Activated CD4-positive, alpha-beta T cell treated with anti-CD3 and anti-CD28 coated beads for 36 hours (primary cell): ENCODE data around the gene GLCE. TPM values are rescaled to one million over a fixed set of nuclear protein-coding genes. Genes with fewer than 3 reads are reported as not detected.

ENCODE experiments used
- ATAC-seq: fragments of 200-7000 bp; cut with Tn5 transposase; one replicate; pipeline ENCODE4 v1.10.0; 2021; ENCODE audit warnings: mild to moderate bottlenecking, moderate library complexity
- CTCF ChIA-PET: fragments of 350-600 bp; sonication (Branson Sonifier 250); formaldehyde crosslinking; loops from one replicate; lab custom pipeline; 2021; ENCODE audit warnings: antibody characterized with exemption; lab: Charles Lee
- POLR2A ChIA-PET: fragments of 350-600 bp; sonication (Branson Sonifier 250); formaldehyde crosslinking; loops from one replicate; lab custom pipeline; 2021; ENCODE audit warnings: antibody characterized with exemption, inconsistent platforms; lab: Charles Lee
- DNase-seq: peaks from one replicate; pipeline ENCODE4 v3.0.0-alpha.2; 2020
- H3K27ac Mint-ChIP-seq: one replicate; pipeline ENCODE4 v1.8.0; 2021; ENCODE audit warnings: mixed read lengths
- H3K27me3 Mint-ChIP-seq: one replicate; pipeline ENCODE4 v1.8.0; 2021; ENCODE audit warnings: mixed read lengths
- H3K36me3 Mint-ChIP-seq: one replicate; pipeline ENCODE4 v1.8.0; 2021; ENCODE audit warnings: low read depth, mixed read lengths
- H3K4me1 Mint-ChIP-seq: one replicate; pipeline ENCODE4 v1.8.0; 2021; ENCODE audit warnings: mixed read lengths
- H3K4me3 Mint-ChIP-seq: one replicate; pipeline ENCODE4 v1.8.0; 2021; ENCODE audit warnings: mild to moderate bottlenecking, moderate library complexity, mixed read lengths
- H3K9me3 Mint-ChIP-seq: one replicate; pipeline ENCODE4 v1.8.0; 2021; ENCODE audit warnings: low read depth, mixed read lengths
- intact Hi-C, 2 experiments: fragments of 100-400 bp; cut with DNase I in 1 of 2; cut with micrococcal nuclease in 1 of 2; formaldehyde crosslinking; loops; one replicate each; pipeline versions ENCODE4 v1.14.2 to v1.15.1; 2022 to 2024; cut with DNase I, micrococcal nuclease
- total RNA-seq, 2 experiments: library from RNA; stranded (reverse); gene quantifications; one replicate each; pipeline ENCODE4 v1.2.3, GENCODE V29; 2021

Gene GLCE
- total RNA-seq, 2 experiments from 2014 or later = 3.6 to 4.2 TPM

DNA sequence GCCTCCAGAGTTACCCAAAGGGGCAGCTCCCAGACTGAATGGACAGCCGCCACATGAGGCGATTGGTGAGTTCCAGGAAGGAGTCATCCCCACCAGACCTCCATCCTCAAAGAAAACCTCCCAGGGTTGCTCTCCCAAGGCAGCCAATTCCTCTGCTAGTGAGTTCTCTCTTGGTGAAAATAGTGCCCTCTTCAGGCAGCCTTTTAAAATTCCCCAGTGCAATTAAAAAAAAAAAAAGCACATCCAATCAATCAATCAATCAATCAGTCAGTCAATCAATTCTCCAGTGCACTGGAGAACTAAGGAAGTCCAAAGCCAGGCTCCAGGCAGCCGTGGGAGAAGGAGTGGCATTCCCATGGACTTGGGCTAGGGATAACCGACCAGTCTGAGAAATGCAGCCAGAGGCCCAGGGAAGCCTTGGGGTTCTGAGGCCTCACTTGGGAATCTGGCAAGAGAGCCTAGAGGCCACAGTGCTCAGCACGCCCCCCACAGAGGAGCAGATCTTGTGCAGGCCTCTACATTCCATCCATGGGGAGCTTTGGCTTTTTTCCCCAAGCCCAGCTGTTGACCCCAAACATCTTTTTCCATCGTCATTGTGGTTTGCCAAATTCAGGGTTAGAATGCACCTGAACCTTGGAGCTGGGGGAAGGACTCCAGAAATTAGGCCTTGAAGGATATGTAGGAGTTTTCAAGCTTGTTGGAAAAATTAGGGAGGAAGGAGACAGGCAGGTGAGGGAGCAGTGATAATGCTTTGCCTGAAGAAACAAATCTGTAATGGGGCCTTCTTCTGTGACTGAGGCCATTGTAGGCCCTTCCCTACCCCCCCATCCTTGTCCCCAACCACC is 143.1 kb downstream of the GLCE start:
- Mint-ChIP-seq H3K27ac (no peak overlapping the region), H3K27me3 (peaks cover 37% of the 10 kb centered on the region), H3K4me3 (no peak overlapping the region), H3K4me1 (peaks cover 3% of the 10 kb centered on the region), H3K36me3 (no peaks in the 10 kb centered on the region), H3K9me3 (no peaks in the 10 kb centered on the region)
- POLR2A ChIA-PET = no interaction called here
- ATAC-seq (no peak), DNase-seq (no peak)
- CTCF ChIA-PET = interaction anchor here (0.8 to 1.1 kb wide), 2 partner anchors 10 to 175 kb away, joined by 3 read pairs; no protein-coding TSS in a partner anchor
- intact Hi-C loops = no loop called here

DNA sequence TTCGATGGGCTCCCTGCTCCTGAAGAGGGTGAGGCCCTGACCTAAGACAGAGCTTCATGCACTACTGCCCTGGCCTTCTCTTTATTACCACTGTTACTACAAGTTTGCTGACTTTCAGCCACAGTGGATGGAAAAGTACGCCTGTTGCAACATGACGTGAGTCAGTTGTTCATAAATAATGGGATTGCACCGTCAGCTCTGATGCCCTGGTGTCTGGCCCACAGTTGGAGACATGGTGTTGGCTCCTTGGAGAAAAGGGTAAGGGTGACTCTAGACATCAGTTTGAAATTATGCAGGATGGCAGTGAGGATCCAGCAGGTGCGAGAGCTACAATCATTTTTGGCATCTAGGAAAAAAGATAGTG is 143.7 kb downstream of the GLCE start:
- H3K4me1 Mint-ChIP-seq = peaks cover 3% of the 10 kb centered on the region
- peaks cover 42% of the 10 kb centered on the region for H3K27me3 Mint-ChIP-seq
- no peak for DNase-seq
- no peaks in the 10 kb centered on the region for H3K9me3 Mint-ChIP-seq
- H3K36me3 Mint-ChIP-seq = no peaks in the 10 kb centered on the region
- H3K27ac Mint-ChIP-seq = no peak overlapping the region
- intact Hi-C loops = no loop called here
- ChIA-PET CTCF (interaction anchor here (1.1 kb wide), 1 partner anchor 10 kb away, joined by 3 read pairs; no protein-coding TSS in a partner anchor), POLR2A (no interaction called here)
- H3K4me3 Mint-ChIP-seq = no peak overlapping the region
- no peak for ATAC-seq

DNA sequence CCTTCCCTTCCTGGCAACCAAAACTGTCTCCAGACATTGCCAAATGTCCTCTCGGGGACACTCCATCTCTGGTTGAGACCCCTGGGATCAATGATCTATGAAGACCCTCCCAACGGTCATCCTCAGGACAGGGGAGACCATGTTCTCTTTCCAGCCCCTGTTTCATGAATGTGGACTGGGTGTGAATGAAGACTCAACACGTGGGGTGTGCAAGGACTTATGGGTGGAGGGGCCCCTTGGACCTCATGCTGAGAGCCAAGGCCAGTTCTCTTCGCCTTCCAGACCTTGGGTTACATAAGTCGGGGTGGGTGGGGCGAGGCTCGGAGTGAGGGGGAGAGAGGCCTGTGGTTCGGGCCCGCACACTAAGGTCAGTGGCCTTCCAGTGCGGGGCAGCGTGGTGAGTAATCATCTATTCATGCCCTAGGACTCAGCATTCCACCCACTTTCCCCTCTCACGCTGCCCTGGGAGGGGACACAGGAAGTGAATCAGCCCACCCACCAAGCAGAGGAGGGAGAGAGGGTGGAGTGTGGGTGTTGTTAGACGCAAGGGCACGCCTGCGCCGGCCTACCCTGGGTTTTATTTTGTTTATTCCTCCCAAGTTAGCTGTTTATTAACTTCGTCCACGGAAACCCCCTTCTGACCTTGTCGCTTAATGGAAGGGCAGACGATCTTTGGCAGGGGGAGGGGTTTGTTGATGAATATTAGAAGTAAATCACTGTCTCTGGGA is 144.9 kb downstream of the GLCE start:
- Mint-ChIP-seq H3K27me3 (peaks cover 38% of the 10 kb centered on the region), H3K9me3 (no peaks in the 10 kb centered on the region), H3K4me3 (no peak overlapping the region), H3K4me1 (no peaks in the 10 kb centered on the region), H3K27ac (no peak overlapping the region), H3K36me3 (no peaks in the 10 kb centered on the region)
- ATAC-seq = no peak
- POLR2A ChIA-PET = no interaction called here
- no peak for DNase-seq
- intact Hi-C loops = no loop called here
- CTCF ChIA-PET = interaction anchor here (0.9 kb wide), 1 partner anchor 9 kb away, joined by 3 read pairs; no protein-coding TSS in a partner anchor

DNA sequence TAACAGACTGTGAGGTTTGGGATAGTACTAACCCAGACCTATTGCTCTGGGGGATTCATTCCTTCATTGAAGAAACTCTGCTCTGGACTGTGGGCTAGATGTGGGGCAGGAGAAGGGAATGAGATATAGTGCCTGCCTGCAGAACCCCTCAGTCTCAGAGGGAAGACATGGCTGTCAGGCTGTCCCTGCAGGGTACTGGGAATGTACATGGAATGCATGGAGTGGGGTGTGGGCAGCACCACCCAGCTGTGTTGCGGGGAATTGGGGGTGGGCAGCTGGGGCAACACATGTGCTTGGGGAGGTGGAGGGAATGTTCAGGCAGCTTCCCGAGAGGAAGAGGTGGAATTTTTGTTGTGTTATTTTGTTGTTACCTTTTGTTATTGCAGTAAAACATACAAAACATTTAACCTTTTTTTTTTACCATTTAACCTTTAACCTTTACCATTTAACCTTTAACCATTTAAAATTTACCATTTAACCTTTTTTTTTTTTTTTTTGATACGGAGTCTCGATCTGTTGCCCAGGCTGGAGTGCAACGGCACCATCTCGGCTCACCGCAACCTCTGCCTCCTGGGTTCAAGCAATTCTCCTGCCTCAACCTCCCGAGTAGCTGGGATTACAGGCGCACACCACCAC is 145.6 kb downstream of the GLCE start:
- Mint-ChIP-seq H3K4me3 (no peak overlapping the region), H3K36me3 (no peaks in the 10 kb centered on the region), H3K27me3 (peaks cover 34% of the 10 kb centered on the region), H3K27ac (no peak overlapping the region), H3K4me1 (no peaks in the 10 kb centered on the region), H3K9me3 (no peaks in the 10 kb centered on the region)
- intact Hi-C loops = no loop called here
- ChIA-PET POLR2A (no interaction called here), CTCF (interaction anchor here (0.9 kb wide), 1 partner anchor 9 kb away, joined by 3 read pairs; no protein-coding TSS in a partner anchor)
- no peak for DNase-seq
- no peak for ATAC-seq

DNA sequence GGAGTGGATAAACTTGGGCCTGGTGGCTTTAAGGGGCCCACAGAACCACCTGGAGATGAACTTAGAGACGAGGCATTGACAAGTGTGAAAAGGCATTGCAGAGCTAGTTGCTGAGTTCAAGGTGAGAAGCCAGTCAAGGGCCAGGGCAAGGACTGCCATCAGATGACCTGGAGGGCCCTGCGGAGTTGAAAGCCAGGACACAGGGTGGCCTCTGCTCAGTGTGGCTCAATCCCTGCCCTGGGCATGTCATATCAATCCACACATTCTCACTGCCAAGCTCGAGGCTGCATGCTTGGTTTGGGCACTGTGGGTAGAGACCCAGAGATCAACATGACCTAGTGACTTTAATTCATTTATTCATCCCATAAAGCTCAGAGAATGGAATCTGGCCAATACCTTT is 147.5 kb downstream of the GLCE start:
- ChIA-PET CTCF (interaction anchor here (0.7 to 1.6 kb wide), 3 partner anchors 16 to 400 kb away, joined by 3 to 6 read pairs (median 3); no protein-coding TSS in a partner anchor), POLR2A (no interaction called here)
- Mint-ChIP-seq H3K27me3 (peaks cover 19% of the 10 kb centered on the region), H3K27ac (no peak overlapping the region), H3K9me3 (no peaks in the 10 kb centered on the region), H3K4me1 (no peaks in the 10 kb centered on the region), H3K36me3 (no peaks in the 10 kb centered on the region), H3K4me3 (no peak overlapping the region)
- no peak for DNase-seq
- intact Hi-C loops = no loop called here
- no peak for ATAC-seq

DNA sequence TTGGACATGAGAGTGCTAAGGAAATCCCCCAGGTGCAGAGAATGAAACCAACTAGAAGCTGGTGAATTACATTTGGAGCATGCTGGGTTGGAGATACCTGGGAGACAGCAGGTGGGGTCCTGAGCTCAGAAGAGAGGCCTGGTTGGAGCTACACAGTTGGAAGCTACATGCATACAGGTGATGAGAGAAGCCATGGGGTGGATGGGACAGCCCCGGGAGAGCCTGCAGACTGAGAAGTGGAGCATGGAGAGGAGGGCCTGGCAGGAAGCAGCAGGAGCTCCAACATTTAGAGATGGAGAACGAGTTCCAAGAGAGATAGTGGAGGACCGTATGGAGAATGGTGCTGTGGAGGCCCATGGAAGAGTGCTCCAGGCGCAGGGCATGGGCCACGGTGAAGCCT is 148.5 kb downstream of the GLCE start:
- H3K27ac Mint-ChIP-seq = no peak overlapping the region
- H3K36me3 Mint-ChIP-seq = no peaks in the 10 kb centered on the region
- no peak overlapping the region for H3K4me3 Mint-ChIP-seq
- H3K9me3 Mint-ChIP-seq = no peaks in the 10 kb centered on the region
- peaks cover 16% of the 10 kb centered on the region for H3K27me3 Mint-ChIP-seq
- intact Hi-C loops = no loop called here
- DNase-seq (no peak), ATAC-seq (no peak)
- CTCF ChIA-PET = interaction anchor here (0.6 to 1.6 kb wide), 2 partner anchors 10 to 86 kb away, joined by 3 to 6 read pairs; no protein-coding TSS in a partner anchor
- POLR2A ChIA-PET = interaction anchor here (0.5 kb wide), 1 partner anchor 1248 kb away, joined by 4 read pairs; no protein-coding TSS in a partner anchor
- H3K4me1 Mint-ChIP-seq = no peaks in the 10 kb centered on the region

DNA sequence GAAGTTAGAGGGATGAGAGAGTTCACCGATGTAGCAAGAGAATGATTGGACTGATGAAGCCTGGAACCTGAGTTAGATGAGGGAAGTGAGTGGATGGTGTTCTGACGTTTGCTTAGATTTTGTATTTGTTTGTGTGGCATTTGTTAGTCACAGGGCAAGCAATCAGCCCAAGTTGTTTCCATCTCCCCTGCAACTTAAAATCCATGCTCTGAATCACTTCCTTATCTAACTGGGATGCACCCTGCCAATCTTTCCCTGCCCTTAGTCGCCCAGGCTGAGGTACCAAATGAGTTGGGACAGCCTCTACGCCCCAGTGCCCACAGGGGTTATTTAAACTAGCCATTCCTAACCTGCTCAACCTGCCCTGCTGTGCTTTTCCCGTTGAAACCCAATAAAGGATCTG is 150.9 kb downstream of the GLCE start:
- ChIA-PET CTCF (no interaction called here), POLR2A (no interaction called here)
- no peaks in the 10 kb centered on the region for H3K4me1 Mint-ChIP-seq
- no peaks in the 10 kb centered on the region for H3K9me3 Mint-ChIP-seq
- no peak overlapping the region for H3K27ac Mint-ChIP-seq
- intact Hi-C loops = no loop called here
- peaks cover 18% of the 10 kb centered on the region for H3K27me3 Mint-ChIP-seq
- DNase-seq = no peak
- ATAC-seq = no peak
- H3K4me3 Mint-ChIP-seq = no peak overlapping the region
- H3K36me3 Mint-ChIP-seq = no peaks in the 10 kb centered on the region

DNA sequence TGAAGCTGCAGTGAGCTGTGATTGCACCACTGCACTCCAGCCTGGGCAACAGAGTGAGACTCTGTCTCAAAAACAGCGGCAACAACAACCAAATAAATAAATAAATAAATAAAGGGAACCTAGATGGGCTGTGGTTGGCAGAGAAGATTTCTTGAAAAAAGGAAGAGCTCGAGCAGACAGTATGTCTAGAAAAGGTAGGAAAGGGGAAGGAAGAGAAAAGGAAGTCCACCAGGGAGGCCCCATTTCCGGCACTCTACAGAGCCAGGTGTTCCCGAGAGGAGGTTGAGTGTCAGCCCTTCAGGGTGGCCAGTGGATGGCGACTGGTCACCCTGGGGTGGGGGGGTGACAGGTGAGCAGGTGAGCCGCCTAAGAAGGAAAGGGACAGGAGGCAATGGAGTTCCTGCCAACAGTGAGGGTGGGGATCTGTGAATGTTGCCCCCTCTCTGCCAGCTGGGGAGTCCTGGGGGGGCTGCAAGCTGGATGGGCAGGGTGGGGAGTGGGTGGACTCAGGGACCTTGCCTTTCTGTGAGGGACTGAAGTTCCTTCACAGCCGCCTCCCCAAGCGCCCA is 153.1 kb downstream of the GLCE start:
- Mint-ChIP-seq H3K9me3 (no peaks in the 10 kb centered on the region), H3K4me1 (no peaks in the 10 kb centered on the region), H3K36me3 (no peaks in the 10 kb centered on the region), H3K27me3 (peaks cover 25% of the 10 kb centered on the region), H3K4me3 (no peak overlapping the region), H3K27ac (no peak overlapping the region)
- ATAC-seq (no peak), DNase-seq (no peak)
- CTCF ChIA-PET = interaction anchor here (0.6 to 1.0 kb wide), 2 partner anchors 10 to 165 kb away, joined by 3 read pairs; no protein-coding TSS in a partner anchor
- intact Hi-C loops = no loop called here
- POLR2A ChIA-PET = no interaction called here

DNA sequence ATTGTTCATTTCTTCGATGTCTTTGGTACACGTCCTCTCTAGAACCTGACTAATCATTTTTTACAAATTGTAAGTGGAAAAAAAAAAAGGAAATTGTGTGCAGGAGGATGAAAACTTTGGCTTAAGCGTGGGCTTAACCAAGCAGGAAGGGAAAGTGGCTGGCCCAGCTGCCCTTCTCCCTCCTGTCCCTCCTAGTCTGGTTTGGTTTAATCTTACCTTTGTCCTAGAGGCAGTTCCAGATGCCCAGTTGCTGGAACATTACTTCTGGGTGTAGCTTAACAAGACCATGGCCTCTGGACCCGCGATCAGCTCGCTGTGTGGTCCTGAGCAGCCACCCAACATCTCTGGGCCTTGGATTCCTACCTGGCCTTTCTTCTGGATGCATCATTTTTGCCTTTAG is 153.7 kb downstream of the GLCE start:
- no peak for DNase-seq
- Mint-ChIP-seq H3K27me3 (peaks cover 21% of the 10 kb centered on the region), H3K27ac (no peak overlapping the region), H3K4me3 (no peak overlapping the region), H3K9me3 (no peaks in the 10 kb centered on the region), H3K4me1 (no peaks in the 10 kb centered on the region), H3K36me3 (no peaks in the 10 kb centered on the region)
- POLR2A ChIA-PET = no interaction called here
- ATAC-seq = no peak
- CTCF ChIA-PET = interaction anchor here (0.6 to 1.3 kb wide), 3 partner anchors 8 to 494 kb away, joined by 3 read pairs; no protein-coding TSS in a partner anchor
- intact Hi-C loops = no loop called here

DNA sequence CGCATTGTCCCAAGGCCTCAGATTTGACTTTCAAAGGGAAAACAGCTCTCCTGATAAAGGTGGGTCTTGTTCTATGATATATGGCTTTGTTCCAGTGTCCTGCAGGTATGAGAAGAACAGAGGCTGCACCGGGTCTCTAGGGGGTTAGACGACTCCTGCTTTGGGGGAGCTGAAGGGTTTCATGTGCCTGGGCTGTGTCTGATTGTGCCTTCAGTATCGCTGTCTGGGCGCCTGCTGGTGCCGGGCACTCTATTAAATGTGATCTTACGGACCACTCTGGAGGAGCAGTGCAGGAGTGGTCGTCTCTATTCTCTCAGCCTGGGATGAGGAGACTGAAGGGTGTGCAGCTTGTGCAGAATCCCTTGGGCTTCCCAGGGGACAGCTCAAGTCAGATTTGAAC is 154.3 kb downstream of the GLCE start:
- intact Hi-C loops = no loop called here
- no peaks in the 10 kb centered on the region for H3K9me3 Mint-ChIP-seq
- no peak for ATAC-seq
- no peak for DNase-seq
- H3K27ac Mint-ChIP-seq = no peak overlapping the region
- ChIA-PET POLR2A (no interaction called here), CTCF (interaction anchor here (0.6 to 1.3 kb wide), 2 partner anchors 9 to 494 kb away, joined by 3 read pairs; no protein-coding TSS in a partner anchor)
- H3K36me3 Mint-ChIP-seq = no peaks in the 10 kb centered on the region
- H3K4me3 Mint-ChIP-seq = no peak overlapping the region
- H3K4me1 Mint-ChIP-seq = peaks cover 3% of the 10 kb centered on the region
- peaks cover 20% of the 10 kb centered on the region for H3K27me3 Mint-ChIP-seq
